Immature natural killer cell (primary cell): ENCODE measurements around the gene SUSD6. TPM values are rescaled to one million over a fixed set of nuclear protein-coding genes. Genes with fewer than 3 reads are reported as not detected.

ENCODE experiments used
- DNase-seq, 3 donors: peaks; one replicate each; pipeline ENCODE4 v3.0.0; 2022; ENCODE audit warnings: mixed read lengths in 1 of 3
- H3K27ac Mint-ChIP-seq, 6 donors: one replicate each; pipeline ENCODE4 v1.8.0; 2020; ENCODE audit warnings: mixed read lengths in 6 of 6, mild to moderate bottlenecking in 5 of 6, inconsistent platforms in 4 of 6, moderate library complexity in 3 of 6
- H3K27me3 Mint-ChIP-seq, 3 donors: one replicate each; pipeline ENCODE4 v1.8.0; 2020 to 2021; ENCODE audit warnings: low read depth in 3 of 3, mild to moderate bottlenecking in 3 of 3, mixed read lengths in 3 of 3, moderate library complexity in 3 of 3, inconsistent platforms in 1 of 3
- H3K36me3 Mint-ChIP-seq, 3 donors: one replicate each; pipeline ENCODE4 v1.8.0; 2020; ENCODE audit warnings: mixed read lengths in 3 of 3, inconsistent platforms in 2 of 3, mild to moderate bottlenecking in 2 of 3
- H3K4me1 Mint-ChIP-seq, 2 donors: one replicate each; pipeline ENCODE4 v1.8.0; 2020; ENCODE audit warnings: inconsistent platforms in 2 of 2, mild to moderate bottlenecking in 2 of 2, mixed read lengths in 2 of 2, moderate library complexity in 1 of 2
- H3K4me3 Mint-ChIP-seq, 5 donors: one replicate each; pipeline ENCODE4 v1.8.0; 2020; ENCODE audit warnings: mild to moderate bottlenecking in 5 of 5, mixed read lengths in 5 of 5, inconsistent platforms in 3 of 5, moderate library complexity in 3 of 5
- H3K9me3 Mint-ChIP-seq, 6 donors: one replicate each; pipeline ENCODE4 v1.8.0; 2020; ENCODE audit warnings: mild to moderate bottlenecking in 6 of 6, mixed read lengths in 6 of 6, inconsistent platforms in 4 of 6, moderate library complexity in 3 of 6
- polyA plus RNA-seq, 3 donors: library from polyadenylated mRNA; unstranded; fragments of 300-500 nt; fragmentation: Illumina TruSeq; gene quantifications; one replicate each; pipeline ENCODE4 v1.2.3, GENCODE V29; 2021

SUSD6 gene
- polyA plus RNA-seq, 3 donors from 2014 or later: 13.0 to 24.1 (median 15.5) TPM

DNA sequence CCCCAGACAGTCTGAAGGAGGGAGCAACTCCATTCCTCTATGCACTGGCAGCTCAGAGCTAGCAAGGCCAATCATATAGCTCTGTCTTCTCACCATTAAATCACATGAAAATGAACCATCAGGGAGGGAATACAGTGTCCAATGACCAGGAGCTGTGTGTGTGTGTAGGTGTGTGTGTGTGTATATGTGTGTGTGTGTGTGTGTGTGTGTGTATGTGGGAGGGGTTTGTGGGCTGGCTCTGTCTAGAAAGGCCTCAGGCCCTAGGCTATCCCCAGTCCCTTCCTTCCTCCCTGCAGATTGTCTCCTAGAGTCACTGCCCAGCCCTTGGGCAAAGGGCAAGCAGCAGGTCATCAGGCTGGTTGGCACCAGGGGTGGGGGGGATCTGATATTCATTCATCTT lies 5.7 kb upstream of the SUSD6 start:
- H3K36me3 Mint-ChIP-seq: no peaks in the 10 kb centered on the region
- no peak overlapping the region for H3K27ac Mint-ChIP-seq
- no peaks in the 10 kb centered on the region for H3K9me3 Mint-ChIP-seq
- peaks cover 0 to 4% (median 0%) of the 10 kb centered on the region in 3 donors for H3K27me3 Mint-ChIP-seq
- no peak for DNase-seq
- no peak overlapping the region for H3K4me3 Mint-ChIP-seq
- H3K4me1 Mint-ChIP-seq: peaks cover 7 to 11% of the 10 kb centered on the region in 2 donors

- Mint-ChIP-seq H3K4me1 (peaks cover 12 to 15% of the 10 kb centered on the region in 2 donors), H3K9me3 (no peaks in the 10 kb centered on the region), H3K4me3 (no peak overlapping the region), H3K27ac (no peak overlapping the region), H3K27me3 (peaks cover 0 to 8% (median 0%) of the 10 kb centered on the region in 3 donors), H3K36me3 (no peaks in the 10 kb centered on the region)
- no peak for DNase-seq
These were observed 4.9 kb upstream of the SUSD6 start for GRCh38 chr14:69606258-69607184.

- Mint-ChIP-seq H3K27ac (peak overlapping the region; percentile 83 to 93 (median 90)), H3K36me3 (no peaks in the 10 kb centered on the region), H3K9me3 (no peaks in the 10 kb centered on the region), H3K27me3 (peaks cover 0 to 12% (median 2%) of the 10 kb centered on the region in 3 donors), H3K4me3 (peak overlapping the region; percentile 78 to 84 (median 83)), H3K4me1 (peaks cover 45 to 47% of the 10 kb centered on the region in 2 donors)
- DNase-seq: no peak
These were observed 1.1 kb upstream of the SUSD6 start for GRCh38 chr14:69610020-69610873.

- peak overlapping the region; percentile 83 to 93 (median 90) for H3K27ac Mint-ChIP-seq
- no peaks in the 10 kb centered on the region for H3K36me3 Mint-ChIP-seq
- H3K27me3 Mint-ChIP-seq: peaks cover 0 to 16% (median 2%) of the 10 kb centered on the region in 3 donors
- peaks cover 50 to 53% of the 10 kb centered on the region in 2 donors for H3K4me1 Mint-ChIP-seq
- peak overlapping the region; percentile 78 to 84 (median 83) for H3K4me3 Mint-ChIP-seq
- H3K9me3 Mint-ChIP-seq: no peaks in the 10 kb centered on the region
- DNase-seq: no peak
These were observed 573 bp upstream of the SUSD6 start for GRCh38 chr14:69610874-69611171.

DNA sequence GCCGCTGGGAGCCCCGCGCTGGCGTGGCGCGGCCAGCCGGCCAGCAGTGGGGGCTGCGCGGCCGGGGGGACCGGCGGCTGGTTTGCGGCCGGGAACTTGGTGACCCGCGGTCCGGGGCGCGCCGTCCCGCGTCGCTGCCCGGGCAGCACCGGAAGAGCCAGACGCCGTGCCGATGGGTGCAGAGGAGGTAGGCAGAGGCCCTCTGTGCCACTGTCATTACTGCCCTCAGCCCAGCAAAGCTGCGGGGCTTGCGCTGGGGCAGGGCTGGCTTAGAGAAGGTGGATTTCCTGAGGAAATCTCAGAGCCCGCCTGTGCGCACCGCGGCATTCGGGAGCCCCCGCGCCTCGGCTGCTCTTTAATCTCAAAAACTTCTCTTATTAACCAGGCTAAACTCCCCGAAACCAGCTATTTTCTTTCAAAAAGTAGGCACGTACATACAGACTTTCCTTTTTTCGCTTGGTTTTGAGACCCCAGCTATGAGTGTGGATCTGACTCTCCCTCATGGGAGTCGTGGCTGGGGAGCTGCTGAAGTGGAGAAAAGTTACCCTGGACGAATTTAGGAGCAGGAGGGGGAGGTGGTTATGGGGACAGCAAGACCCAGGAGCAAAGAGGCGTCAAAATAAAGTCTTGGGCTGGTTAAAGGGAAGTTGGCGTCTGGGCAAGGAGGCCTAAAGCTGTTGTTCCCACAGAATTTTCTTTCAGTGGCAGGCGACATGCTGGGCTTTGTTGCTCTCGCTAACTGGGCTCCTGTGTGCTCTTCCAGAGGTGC lies 802 bp downstream of the SUSD6 start:
- Mint-ChIP-seq H3K4me1 (peaks cover 64 to 67% of the 10 kb centered on the region in 2 donors), H3K36me3 (no peaks in the 10 kb centered on the region), H3K27ac (peak overlapping the region; percentile 96 to 100 (median 98)), H3K4me3 (peak overlapping the region; percentile 89 to 97 (median 92)), H3K27me3 (peaks cover 0 to 17% (median 2%) of the 10 kb centered on the region in 3 donors), H3K9me3 (no peaks in the 10 kb centered on the region)
- DNase-seq: peak; percentile 49 to 62 (median 58)

GRCh38 chr14:69612783-69613130 lies 1.4 kb downstream of the SUSD6 start:
- H3K27ac Mint-ChIP-seq: peak overlapping the region; percentile 96 to 100 (median 98)
- H3K36me3 Mint-ChIP-seq: no peaks in the 10 kb centered on the region
- H3K9me3 Mint-ChIP-seq: no peaks in the 10 kb centered on the region
- peaks cover 70 to 72% of the 10 kb centered on the region in 2 donors for H3K4me1 Mint-ChIP-seq
- peak overlapping the region; percentile 89 to 97 (median 92) for H3K4me3 Mint-ChIP-seq
- no peak for DNase-seq
- peaks cover 0 to 17% (median 2%) of the 10 kb centered on the region in 3 donors for H3K27me3 Mint-ChIP-seq

- Mint-ChIP-seq H3K27ac (peak overlapping the region; percentile 96 to 100 (median 98)), H3K36me3 (no peaks in the 10 kb centered on the region), H3K9me3 (no peaks in the 10 kb centered on the region), H3K27me3 (peaks cover 0 to 17% (median 2%) of the 10 kb centered on the region in 3 donors), H3K4me1 (peaks cover 77 to 80% of the 10 kb centered on the region in 2 donors), H3K4me3 (peak overlapping the region; percentile 89 to 97 (median 92))
- no peak for DNase-seq
These were observed 2.1 kb downstream of the SUSD6 start for GRCh38 chr14:69613312-69614073.

DNA sequence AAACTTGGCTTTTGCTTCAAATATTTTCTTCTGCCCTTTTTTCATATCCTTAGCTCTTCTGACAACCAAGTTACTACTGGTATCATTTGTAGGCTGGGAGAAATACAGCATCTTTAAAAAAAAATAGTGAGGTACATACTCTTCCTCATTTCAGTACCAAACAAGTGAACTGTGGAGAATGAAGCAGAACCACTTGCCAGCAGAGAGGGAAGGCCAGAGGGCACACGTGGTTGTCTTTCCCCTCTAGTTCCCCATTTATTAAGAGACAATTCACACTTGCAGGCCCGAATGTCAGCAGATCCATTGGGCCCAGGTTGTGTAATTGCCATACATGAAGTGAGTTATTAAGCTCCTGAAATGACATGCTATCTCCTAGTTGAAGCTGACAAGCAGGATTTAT lies 3.2 kb downstream of the SUSD6 start:
- Mint-ChIP-seq H3K4me1 (peaks cover 88 to 89% of the 10 kb centered on the region in 2 donors), H3K9me3 (no peaks in the 10 kb centered on the region), H3K27me3 (peaks cover 0 to 17% (median 2%) of the 10 kb centered on the region in 3 donors), H3K36me3 (no peaks in the 10 kb centered on the region), H3K4me3 (peak overlapping the region; percentile 89 to 97 (median 92)), H3K27ac (peak overlapping the region; percentile 96 to 100 (median 98))
- DNase-seq: no peak

DNA sequence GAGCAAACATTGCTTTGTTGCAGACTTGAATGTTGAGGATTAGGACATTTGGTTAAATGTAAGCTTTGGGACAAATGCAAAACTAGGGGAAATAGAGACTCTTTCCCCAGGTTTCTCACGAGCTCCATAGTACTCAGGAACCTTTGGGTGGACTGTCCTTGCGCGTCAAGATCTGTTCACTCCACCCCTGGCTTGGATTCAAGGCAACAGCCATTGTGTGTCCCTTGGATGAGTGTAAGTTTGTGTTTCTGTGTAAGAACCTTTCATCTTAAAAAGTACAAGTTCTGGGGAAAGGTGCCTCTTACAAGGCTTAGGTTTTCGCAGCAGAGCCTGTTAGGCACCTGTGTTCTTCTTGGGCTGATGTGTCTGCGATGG lies 3.7 kb downstream of the SUSD6 start:
- peaks cover 91 to 92% of the 10 kb centered on the region in 2 donors for H3K4me1 Mint-ChIP-seq
- H3K9me3 Mint-ChIP-seq: no peaks in the 10 kb centered on the region
- H3K4me3 Mint-ChIP-seq: peak overlapping the region; percentile 89 to 97 (median 92)
- no peaks in the 10 kb centered on the region for H3K36me3 Mint-ChIP-seq
- peaks cover 0 to 17% (median 2%) of the 10 kb centered on the region in 3 donors for H3K27me3 Mint-ChIP-seq
- H3K27ac Mint-ChIP-seq: peak overlapping the region; percentile 96 to 100 (median 98)
- DNase-seq: no peak

DNA sequence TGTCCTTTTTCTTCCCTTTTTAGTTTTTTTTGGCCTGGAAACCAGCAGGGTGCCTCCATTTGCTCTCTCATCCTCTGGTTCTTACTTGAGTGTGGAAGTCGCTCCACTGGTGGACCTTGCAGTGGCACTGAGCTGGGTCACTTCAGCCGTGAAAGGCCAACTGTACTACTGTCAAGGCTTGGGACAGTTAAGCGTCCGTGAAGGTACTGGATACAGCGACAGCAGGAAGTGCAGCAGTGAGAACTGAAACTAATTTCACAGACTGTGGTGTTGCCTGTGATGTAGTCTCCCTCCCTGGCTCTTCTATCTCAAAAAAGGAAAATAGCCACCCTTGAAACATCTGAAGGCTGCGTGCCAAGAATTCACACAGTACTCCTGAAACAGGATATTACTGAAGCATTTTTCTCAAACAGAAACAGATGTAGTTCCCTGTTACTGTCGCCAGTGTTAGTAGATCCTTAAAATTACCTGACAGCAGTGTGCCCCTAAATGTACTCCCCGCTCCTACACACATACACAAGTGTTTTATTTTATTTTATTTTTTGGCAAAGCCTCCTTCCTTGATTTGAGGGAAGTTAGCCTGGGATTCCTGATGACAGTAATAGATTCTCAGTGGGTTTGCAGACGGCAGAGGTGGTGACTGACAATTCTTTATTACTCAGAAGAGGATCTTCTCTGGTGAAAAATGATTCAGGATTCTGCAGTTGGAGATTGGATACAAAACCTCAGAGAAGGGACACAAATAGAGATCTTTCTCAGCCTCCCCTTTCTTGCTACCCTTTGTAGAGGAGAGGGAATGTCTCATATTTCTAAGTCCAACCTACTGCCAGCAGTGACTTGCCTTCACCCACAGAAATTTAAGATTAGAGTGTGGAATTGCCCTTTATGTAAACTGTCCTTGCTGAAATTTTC lies 4.4 kb downstream of the SUSD6 start:
- H3K4me1 Mint-ChIP-seq: peaks cover 91 to 92% of the 10 kb centered on the region in 2 donors
- H3K9me3 Mint-ChIP-seq: no peaks in the 10 kb centered on the region
- peak; percentile 59 to 62 (median 62) for DNase-seq
- peak overlapping the region; percentile 96 to 100 (median 98) for H3K27ac Mint-ChIP-seq
- no peaks in the 10 kb centered on the region for H3K36me3 Mint-ChIP-seq
- H3K27me3 Mint-ChIP-seq: peaks cover 0 to 13% (median 2%) of the 10 kb centered on the region in 3 donors
- peak overlapping the region; percentile 79 to 95 (median 91) for H3K4me3 Mint-ChIP-seq

GRCh38 chr14:69616408-69616773 lies 5.0 kb downstream of the SUSD6 start:
- peaks cover 93 to 94% of the 10 kb centered on the region in 2 donors for H3K4me1 Mint-ChIP-seq
- H3K27me3 Mint-ChIP-seq: peaks cover 0 to 9% (median 2%) of the 10 kb centered on the region in 3 donors
- no peaks in the 10 kb centered on the region for H3K36me3 Mint-ChIP-seq
- no peak for DNase-seq
- H3K27ac Mint-ChIP-seq: peak overlapping the region; percentile 96 to 100 (median 98)
- peak overlapping the region; percentile 79 to 95 (median 91) for H3K4me3 Mint-ChIP-seq
- H3K9me3 Mint-ChIP-seq: no peaks in the 10 kb centered on the region

GRCh38 chr14:69617796-69618195 lies 6.4 kb downstream of the SUSD6 start:
- H3K36me3 Mint-ChIP-seq: no peaks in the 10 kb centered on the region
- peaks cover 0 to 6% (median 2%) of the 10 kb centered on the region in 3 donors for H3K27me3 Mint-ChIP-seq
- H3K4me3 Mint-ChIP-seq: peak overlapping the region in 2 of 5 donors; percentile 22 to 89
- no peak for DNase-seq
- H3K27ac Mint-ChIP-seq: peak overlapping the region; percentile 91 to 100 (median 98)
- peaks cover 99 to 100% of the 10 kb centered on the region in 2 donors for H3K4me1 Mint-ChIP-seq
- no peaks in the 10 kb centered on the region for H3K9me3 Mint-ChIP-seq
